ENCODE data around the gene C2orf68. TPM values are rescaled to one million over a fixed set of nuclear protein-coding genes. Genes with fewer than 3 reads are reported as not detected.

Gene C2orf68
- polyA plus RNA-seq, 3 donors, result 24.2 to 32.9 (median 30.7) TPM

DNA sequence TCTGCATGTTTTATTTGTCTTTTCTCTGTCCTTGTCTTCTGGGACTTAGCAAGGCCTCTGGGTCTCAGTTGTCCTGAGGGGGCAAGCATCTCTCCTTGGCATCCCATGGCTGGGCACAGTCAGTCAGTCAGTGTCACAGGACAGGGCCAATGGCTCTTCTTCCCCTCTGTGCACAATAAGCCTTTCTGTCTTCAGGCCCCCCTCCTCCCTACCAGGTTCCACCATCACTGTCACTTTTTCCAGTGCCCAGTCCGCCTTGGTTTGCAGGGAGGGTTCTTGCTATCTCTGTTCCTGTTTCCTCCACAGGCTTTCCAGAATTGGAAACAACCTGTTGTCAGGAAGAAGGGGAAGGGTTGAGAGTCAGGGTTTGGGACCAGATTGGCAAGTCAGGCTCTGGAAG, 29.4 kb downstream of the C2orf68 start:
- DNase-seq, result no peak
- peaks cover 0 to 3% (median 0%) of the 10 kb centered on the region in 3 donors for H3K27me3 Mint-ChIP-seq (ENCODE audit: low read depth in 3 of 3)
- H2AFZ ChIP-seq (ENCODE audit: insufficient read depth, low read depth, low read length, poor library complexity, severe bottlenecking), result no peak overlapping the region
- H3K4me1 Mint-ChIP-seq, result peaks cover 84% of the 10 kb centered on the region
- H3K4me3 ChIP-seq (replicated peaks in 1 of 3; ENCODE audit: low read depth in 2 of 3, low read length in 3 of 3), result no peak overlapping the region
- H3K4me1 ChIP-seq (ENCODE audit: control insufficient read depth in 1 of 2, insufficient read depth in 2 of 2, low read length in 2 of 2), result peaks cover 75 to 89% of the 10 kb centered on the region in 2 donors
- no peak overlapping the region for H3K4me3 Mint-ChIP-seq
- TF ChIP-seq, protein P1, sequence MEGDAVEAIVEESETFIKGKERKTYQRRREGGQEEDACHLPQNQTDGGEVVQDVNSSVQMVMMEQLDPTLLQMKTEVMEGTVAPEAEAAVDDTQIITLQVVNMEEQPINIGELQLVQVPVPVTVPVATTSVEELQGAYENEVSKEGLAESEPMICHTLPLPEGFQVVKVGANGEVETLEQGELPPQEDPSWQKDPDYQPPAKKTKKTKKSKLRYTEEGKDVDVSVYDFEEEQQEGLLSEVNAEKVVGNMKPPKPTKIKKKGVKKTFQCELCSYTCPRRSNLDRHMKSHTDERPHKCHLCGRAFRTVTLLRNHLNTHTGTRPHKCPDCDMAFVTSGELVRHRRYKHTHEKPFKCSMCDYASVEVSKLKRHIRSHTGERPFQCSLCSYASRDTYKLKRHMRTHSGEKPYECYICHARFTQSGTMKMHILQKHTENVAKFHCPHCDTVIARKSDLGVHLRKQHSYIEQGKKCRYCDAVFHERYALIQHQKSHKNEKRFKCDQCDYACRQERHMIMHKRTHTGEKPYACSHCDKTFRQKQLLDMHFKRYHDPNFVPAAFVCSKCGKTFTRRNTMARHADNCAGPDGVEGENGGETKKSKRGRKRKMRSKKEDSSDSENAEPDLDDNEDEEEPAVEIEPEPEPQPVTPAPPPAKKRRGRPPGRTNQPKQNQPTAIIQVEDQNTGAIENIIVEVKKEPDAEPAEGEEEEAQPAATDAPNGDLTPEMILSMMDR (IDR thresholded peaks at IDR 0.05), result no peak
- intact Hi-C loops (cut with micrococcal nuclease), result no loop called here
- no peak overlapping the region for H3K9ac ChIP-seq (ENCODE audit: insufficient read depth, low read length, poor library complexity, severe bottlenecking)
- H3K36me3 Mint-ChIP-seq, result peaks cover 22 to 37% of the 10 kb centered on the region in 2 donors
- H3K27me3 ChIP-seq (ENCODE audit: control insufficient read depth in 2 of 2, insufficient read depth in 2 of 2, low read length in 2 of 2), result no peaks in the 10 kb centered on the region
- peaks cover 78% of the 10 kb centered on the region for H3K79me2 ChIP-seq (ENCODE audit: insufficient read depth, low read length)
- peaks cover 15 to 24% of the 10 kb centered on the region in 2 donors for H3K36me3 ChIP-seq (replicated peaks in 1 of 2; ENCODE audit: control insufficient read depth in 1 of 2, insufficient read depth in 2 of 2, low read length in 2 of 2)
- WGBS (ENCODE audit: insufficient coverage), result no CpG with 5 or more reads among the region's 1 CpG
- H3K9me3 ChIP-seq (replicated peaks in 1 of 2; ENCODE audit: control insufficient read depth in 1 of 2, insufficient read depth in 1 of 2, low read length in 2 of 2), result no peaks in the 10 kb centered on the region
- H3K9me3 Mint-ChIP-seq, result no peaks in the 10 kb centered on the region
- peaks cover 25% of the 10 kb centered on the region for H4K20me1 ChIP-seq (ENCODE audit: insufficient read depth, low read length)
- H3K27ac Mint-ChIP-seq, result peak overlapping the region; percentile 37 to 87 (median 70)
- peak overlapping the region in 1 of 2 donors; percentile 35 for H3K27ac ChIP-seq (ENCODE audit: low read depth in 1 of 2, low read length in 2 of 2)
- no peak overlapping the region for H3K4me2 ChIP-seq (replicated peaks; ENCODE audit: extremely low read depth, low read length, poor library complexity, severe bottlenecking)

DNA sequence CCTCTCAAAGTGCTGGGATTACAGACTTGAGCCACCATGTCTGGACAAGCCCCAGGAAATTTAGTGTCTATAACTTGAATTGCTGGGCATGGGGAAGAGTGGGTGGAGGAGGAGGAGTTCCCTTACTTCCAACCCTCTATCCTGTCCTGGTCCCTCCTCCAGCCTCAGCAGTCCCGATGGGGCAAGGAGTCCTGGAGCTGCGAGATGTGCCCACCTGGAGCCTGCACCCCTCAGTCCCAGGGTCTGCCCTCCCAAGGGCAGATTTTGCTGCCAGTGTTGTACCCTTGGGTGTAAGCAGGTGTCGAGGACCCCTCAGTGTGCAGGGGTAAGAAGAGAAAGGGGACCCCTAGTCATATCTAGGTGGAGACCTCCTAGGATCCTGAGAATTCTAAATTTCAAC, 31.7 kb downstream of the C2orf68 start:
- Histone ChIP-seq H3K9me3 (replicated peaks in 1 of 2; ENCODE audit: control insufficient read depth in 1 of 2, insufficient read depth in 1 of 2, low read length in 2 of 2) (no peaks in the 10 kb centered on the region), H4K20me1 (ENCODE audit: insufficient read depth, low read length) (peaks cover 25% of the 10 kb centered on the region), H2AFZ (ENCODE audit: insufficient read depth, low read depth, low read length, poor library complexity, severe bottlenecking) (no peak overlapping the region), H3K36me3 (replicated peaks in 1 of 2; ENCODE audit: control insufficient read depth in 1 of 2, insufficient read depth in 2 of 2, low read length in 2 of 2) (peaks cover 15 to 24% of the 10 kb centered on the region in 2 donors), H3K4me1 (ENCODE audit: control insufficient read depth in 1 of 2, insufficient read depth in 2 of 2, low read length in 2 of 2) (peaks cover 59 to 76% of the 10 kb centered on the region in 2 donors), H3K27ac (ENCODE audit: low read depth in 1 of 2, low read length in 2 of 2) (peak overlapping the region; percentile 85 to 91), H3K27me3 (ENCODE audit: control insufficient read depth in 2 of 2, insufficient read depth in 2 of 2, low read length in 2 of 2) (no peaks in the 10 kb centered on the region), H3K4me2 (replicated peaks; ENCODE audit: extremely low read depth, low read length, poor library complexity, severe bottlenecking) (peak overlapping the region; percentile 81), H3K79me2 (ENCODE audit: insufficient read depth, low read length) (peaks cover 72% of the 10 kb centered on the region), H3K9ac (ENCODE audit: insufficient read depth, low read length, poor library complexity, severe bottlenecking) (peak overlapping the region; percentile 76), H3K4me3 (replicated peaks in 1 of 3; ENCODE audit: low read depth in 2 of 3, low read length in 3 of 3) (peak overlapping the region in 1 of 3 experiments; percentile 86)
- H3K27ac Mint-ChIP-seq, result peak overlapping the region; percentile 92 to 98 (median 96)
- no peak for DNase-seq
- H3K9me3 Mint-ChIP-seq, result no peaks in the 10 kb centered on the region
- H3K27me3 Mint-ChIP-seq (ENCODE audit: low read depth in 3 of 3), result peaks cover 0 to 3% (median 1%) of the 10 kb centered on the region in 3 donors
- TF ChIP-seq, protein P1 (IDR thresholded peaks at IDR 0.05), result no peak
- peaks cover 69% of the 10 kb centered on the region for H3K4me1 Mint-ChIP-seq
- peak overlapping the region; percentile 42 to 96 for H3K4me3 Mint-ChIP-seq
- 61% methylated on average over 3 of the region's 3 CpGs for WGBS (ENCODE audit: insufficient coverage)
- H3K36me3 Mint-ChIP-seq, result peaks cover 22 to 36% of the 10 kb centered on the region in 2 donors
- intact Hi-C loops (cut with micrococcal nuclease), result no loop called here

Measured in CD14-positive monocyte (primary cell).